ENCODE data around the gene RAD18. TPM values are rescaled to one million over a fixed set of nuclear protein-coding genes. Genes with fewer than 3 reads are reported as not detected.

Gene RAD18
- total and polyA plus RNA-seq, 9 of the 15 experiments (the other 6 are each of a cell fraction or from before 2014, with no cell fraction given) = 19.2 to 49.4 (median 34.4) TPM

DNA sequence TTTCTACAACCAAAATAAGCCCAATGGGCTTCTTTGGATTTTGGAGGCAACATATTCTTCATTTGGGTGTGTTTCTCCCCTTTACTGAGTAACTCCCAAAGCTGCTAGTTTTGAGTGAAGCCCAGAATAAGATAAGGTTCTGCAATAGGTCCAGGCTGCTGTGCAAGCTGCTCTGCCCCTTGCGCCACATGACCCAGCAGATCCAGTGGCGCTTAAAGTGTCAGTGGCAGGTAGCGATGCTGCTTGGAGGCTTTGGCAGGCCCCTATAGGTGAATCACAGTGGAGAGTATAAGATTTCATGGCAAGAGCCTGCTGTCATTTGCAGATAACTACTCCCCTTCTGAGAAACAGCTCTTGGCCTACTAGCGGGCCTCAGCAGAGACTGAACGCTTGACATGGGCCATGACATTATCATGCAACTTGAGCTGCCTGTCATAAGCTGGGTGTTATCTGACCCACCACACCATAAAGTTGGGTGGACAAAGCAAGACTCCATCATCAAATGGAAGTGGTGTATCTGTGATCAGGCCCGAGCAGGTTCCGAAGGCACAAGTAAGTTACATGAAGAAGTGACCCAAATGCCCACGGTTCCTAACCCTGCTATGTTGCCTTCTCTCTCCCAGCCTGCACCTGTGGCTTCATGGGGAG is 105.4 kb downstream of the RAD18 start (continued):
- TF ChIP-seq, protein P1, sequence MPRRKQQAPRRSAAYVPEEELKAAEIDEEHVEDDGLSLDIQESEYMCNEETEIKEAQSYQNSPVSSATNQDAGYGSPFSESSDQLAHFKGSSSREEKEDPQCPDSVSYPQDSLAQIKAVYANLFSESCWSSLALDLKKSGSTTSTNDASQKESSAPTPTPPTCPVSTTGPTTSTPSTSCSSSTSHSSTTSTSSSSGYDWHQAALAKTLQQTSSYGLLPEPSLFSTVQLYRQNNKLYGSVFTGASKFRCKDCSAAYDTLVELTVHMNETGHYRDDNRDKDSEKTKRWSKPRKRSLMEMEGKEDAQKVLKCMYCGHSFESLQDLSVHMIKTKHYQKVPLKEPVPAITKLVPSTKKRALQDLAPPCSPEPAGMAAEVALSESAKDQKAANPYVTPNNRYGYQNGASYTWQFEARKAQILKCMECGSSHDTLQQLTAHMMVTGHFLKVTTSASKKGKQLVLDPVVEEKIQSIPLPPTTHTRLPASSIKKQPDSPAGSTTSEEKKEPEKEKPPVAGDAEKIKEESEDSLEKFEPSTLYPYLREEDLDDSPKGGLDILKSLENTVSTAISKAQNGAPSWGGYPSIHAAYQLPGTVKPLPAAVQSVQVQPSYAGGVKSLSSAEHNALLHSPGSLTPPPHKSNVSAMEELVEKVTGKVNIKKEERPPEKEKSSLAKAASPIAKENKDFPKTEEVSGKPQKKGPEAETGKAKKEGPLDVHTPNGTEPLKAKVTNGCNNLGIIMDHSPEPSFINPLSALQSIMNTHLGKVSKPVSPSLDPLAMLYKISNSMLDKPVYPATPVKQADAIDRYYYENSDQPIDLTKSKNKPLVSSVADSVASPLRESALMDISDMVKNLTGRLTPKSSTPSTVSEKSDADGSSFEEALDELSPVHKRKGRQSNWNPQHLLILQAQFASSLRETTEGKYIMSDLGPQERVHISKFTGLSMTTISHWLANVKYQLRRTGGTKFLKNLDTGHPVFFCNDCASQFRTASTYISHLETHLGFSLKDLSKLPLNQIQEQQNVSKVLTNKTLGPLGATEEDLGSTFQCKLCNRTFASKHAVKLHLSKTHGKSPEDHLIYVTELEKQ (CRISPR knock-in tag; IDR thresholded peaks at IDR 0.05) = no peak
- no peak for TF ChIP-seq ZNF217 (CRISPR knock-in tag; IDR thresholded peaks at IDR 0.05)
- no peak for TF ChIP-seq NR2C2 (CRISPR knock-in tag; IDR thresholded peaks at IDR 0.05)
- no peak for TF ChIP-seq NR2C2 (tag; IDR thresholded peaks at IDR 0.05)
- no peak for TF ChIP-seq ZNF717 (CRISPR knock-in tag; IDR thresholded peaks at IDR 0.05)
- TF ChIP-seq, protein P2, sequence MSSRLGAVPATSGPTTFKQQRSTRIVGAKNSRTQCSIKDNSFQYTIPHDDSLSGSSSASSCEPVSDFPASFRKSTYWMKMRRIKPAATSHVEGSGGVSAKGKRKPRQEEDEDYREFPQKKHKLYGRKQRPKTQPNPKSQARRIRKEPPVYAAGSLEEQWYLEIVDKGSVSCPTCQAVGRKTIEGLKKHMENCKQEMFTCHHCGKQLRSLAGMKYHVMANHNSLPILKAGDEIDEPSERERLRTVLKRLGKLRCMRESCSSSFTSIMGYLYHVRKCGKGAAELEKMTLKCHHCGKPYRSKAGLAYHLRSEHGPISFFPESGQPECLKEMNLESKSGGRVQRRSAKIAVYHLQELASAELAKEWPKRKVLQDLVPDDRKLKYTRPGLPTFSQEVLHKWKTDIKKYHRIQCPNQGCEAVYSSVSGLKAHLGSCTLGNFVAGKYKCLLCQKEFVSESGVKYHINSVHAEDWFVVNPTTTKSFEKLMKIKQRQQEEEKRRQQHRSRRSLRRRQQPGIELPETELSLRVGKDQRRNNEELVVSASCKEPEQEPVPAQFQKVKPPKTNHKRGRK (tag; IDR thresholded peaks at IDR 0.05) = no peak
- no peak for TF ChIP-seq BRF1 (IDR thresholded peaks at IDR 0.05; ENCODE audit: borderline replicate concordance, extremely low read depth, insufficient read length)
- no peak for TF ChIP-seq NCOA6 (IDR thresholded peaks at IDR 0.05)
- TF ChIP-seq CREB1 (IDR thresholded peaks at IDR 0.05) = peak; percentile 64; the same call in 1 of the 2 replicates
- no peak for TF ChIP-seq CREB1 (CRISPR knock-in tag; IDR thresholded peaks at IDR 0.05)
- peak; percentile 70 for TF ChIP-seq CEBPB (tag; IDR thresholded peaks at IDR 0.05)
- TF ChIP-seq ZNF449 (CRISPR knock-in tag; IDR thresholded peaks at IDR 0.05) = no peak
- peak; percentile 77 to 84 for TF ChIP-seq TRIM24 (IDR thresholded peaks at IDR 0.05)
- no peak for TF ChIP-seq KAT7 (CRISPR knock-in tag; IDR thresholded peaks at IDR 0.05; ENCODE audit: borderline replicate concordance)
- TF ChIP-seq MXI1 (IDR thresholded peaks at IDR 0.05; ENCODE audit: low read depth, low read length) = no peak
- peak; percentile 59; the same call in 1 of the 2 replicates for TF ChIP-seq ZEB2 (IDR thresholded peaks at IDR 0.05)
- TF ChIP-seq ZBTB34 (CRISPR knock-in tag; IDR thresholded peaks at IDR 0.05) = no peak
- peak; percentile 85 for TF ChIP-seq HMBOX1 (IDR thresholded peaks at IDR 0.05)
- no peak for TF ChIP-seq SNIP1 (IDR thresholded peaks at IDR 0.05; ENCODE audit: low read depth)
- peak; percentile 98 for TF ChIP-seq CBFA2T3 (IDR thresholded peaks at IDR 0.05)
- no peak for TF ChIP-seq PPARD (CRISPR knock-in tag; IDR thresholded peaks at IDR 0.05)
- no peak; the same call in 1 of the 2 replicates for TF ChIP-seq GTF2F1 (IDR thresholded peaks at IDR 0.05; ENCODE audit: low read depth, low read length)
